K562 (cell line): ENCODE data around the gene CSRP2. TPM values are rescaled to one million over a fixed set of nuclear protein-coding genes. Genes with fewer than 3 reads are reported as not detected.

Source experiments
- ATAC-seq: fragments of 200-7000 bp; cut with Tn5 transposase; 3 replicates; pipeline ENCODE4 v1.9.1; 2020; ENCODE audit warnings: moderate library complexity
- BruUV-seq: library from RNA; stranded (reverse); fragments of 400-500 nt; replicated peaks from 2 replicates; lab custom pipeline; 2021; lab: Mats Ljungman, UMichigan
- CTCF ChIA-PET: fragments of 300-600 bp; formaldehyde crosslinking; extraction: SDS; loops from one replicate; lab custom pipeline; 2021; ENCODE audit warnings: low intra/inter-chr PET ratio; lab: Yijun Ruan, JAX
- POLR2A ChIA-PET: fragments of 300-600, 350-650 bp; sonication (Branson Sonifier 250); formaldehyde crosslinking; extraction: SDS; loops from one replicate; lab custom pipeline; 2021; ENCODE audit warnings: antibody characterized with exemption, inconsistent platforms; lab: Yijun Ruan, JAX
- DNase-seq, 4 experiments: peaks; one replicate each; pipeline versions ENCODE4 v3.0.0 to v3.0.0-alpha.2; 2011 to 2018; ENCODE audit warnings: low spot score in 3 of 4, mixed read lengths in 3 of 4; ENCODE audit errors: extremely low read depth in 1 of 4
- FAIRE-seq: peaks from 2 replicates; lab custom pipeline; 2011; peaks lifted over from hg19 to GRCh38; lab: Jason Lieb, UNC
- H2AFZ ChIP-seq: 2 replicates; pipeline ENCODE4 v1.6.0; 2011; ENCODE audit warnings: low read depth, low read length, control low read depth, inconsistent platforms
- H3K27ac ChIP-seq: fragments of 200-600 bp; 3 replicates; pipeline ENCODE4 v1.8.0; 2011; ENCODE audit warnings: low read depth, mild to moderate bottlenecking, control low read depth, inconsistent platforms, low read length, moderate library complexity, mixed read lengths; ENCODE audit errors: extremely low read depth
- H3K27me3 ChIP-seq, 2 experiments: fragments of 300-600 bp in 1 of 2; 2 replicates in 1 of 2; 3 replicates in 1 of 2; pipeline versions ENCODE4 v1.6.0 to v1.8.0; 2011; ENCODE audit warnings: inconsistent platforms in 2 of 2, low read length in 2 of 2, mild to moderate bottlenecking in 1 of 2, mixed read lengths in 1 of 2, moderate library complexity in 1 of 2; ENCODE audit not compliant: control insufficient read depth in 2 of 2, insufficient read depth in 2 of 2
- H3K36me3 ChIP-seq: fragments of 300-600 bp; 3 replicates; pipeline ENCODE4 v1.8.0; 2011; ENCODE audit warnings: mild to moderate bottlenecking, low read length, inconsistent platforms; ENCODE audit not compliant: control insufficient read depth, insufficient read depth
- H3K4me1 ChIP-seq, 2 experiments: fragments of 200-600 bp in 1 of 2; replicated peaks in 1 of 2; 2 replicates in 1 of 2; 3 replicates in 1 of 2; pipeline versions ENCODE4 v1.5.1 to v1.8.0; 2011; ENCODE audit warnings: inconsistent platforms in 2 of 2, low read length in 2 of 2, mild to moderate bottlenecking in 1 of 2, mixed read lengths in 1 of 2, moderate library complexity in 1 of 2; ENCODE audit not compliant: control insufficient read depth in 2 of 2, insufficient read depth in 2 of 2
- H3K4me2 ChIP-seq: 2 replicates; pipeline ENCODE4 v1.6.1; 2011; ENCODE audit warnings: low read length, control low read depth, inconsistent platforms, mixed read lengths; ENCODE audit not compliant: insufficient read depth
- H3K4me3 ChIP-seq: fragments of 200-600 bp; sonication (generic), shearing (Covaris generic); 2 replicates; pipeline ENCODE4 v1.5.1; 2016; ENCODE audit warnings: control low read depth, inconsistent platforms
- H3K79me2 ChIP-seq: fragments of 200-600 bp; 3 replicates; pipeline ENCODE4 v1.8.0; 2011; ENCODE audit warnings: low read length, inconsistent platforms; ENCODE audit not compliant: control insufficient read depth, insufficient read depth
- H3K9ac ChIP-seq, 2 experiments: 2 replicates each; pipeline versions ENCODE4 v1.6.0 to v1.6.1; 2011; ENCODE audit warnings: low read depth in 2 of 2, low read length in 2 of 2, control low read depth in 1 of 2, inconsistent platforms in 1 of 2, mild to moderate bottlenecking in 1 of 2, mixed read lengths in 1 of 2; ENCODE audit not compliant: insufficient read depth in 1 of 2
- H3K9me1 ChIP-seq: one replicate; pipeline ENCODE4 v1.6.0; 2011; ENCODE audit warnings: inconsistent platforms, mild to moderate bottlenecking, low read length, moderate library complexity; ENCODE audit not compliant: control insufficient read depth, insufficient read depth
- H3K9me3 ChIP-seq: replicated peaks from 2 replicates; pipeline ENCODE4 v1.5.1; 2011; ENCODE audit warnings: low read depth, low read length, inconsistent platforms; ENCODE audit not compliant: control insufficient read depth, insufficient read depth
- H4K20me1 ChIP-seq: replicated peaks from 2 replicates; pipeline ENCODE4 v1.6.1; 2011; ENCODE audit warnings: low read length, inconsistent platforms, mixed read lengths; ENCODE audit not compliant: control insufficient read depth, insufficient read depth
- CBFA2T2 ChIP-seq: fragments of 450-650 bp; conservative IDR thresholded peaks from 2 replicates; pipeline ENCODE4 v1.6.1; 2017; ENCODE audit warnings: mild to moderate bottlenecking
- ELF4 ChIP-seq: fragments of 450-650 bp; formaldehyde crosslinking; IDR thresholded peaks from 2 replicates; pipeline ENCODE4 v1.4.0; 2022; ENCODE audit warnings: missing genetic modification characterization
- FOXP1 ChIP-seq: sonication (generic); formaldehyde crosslinking; IDR thresholded peaks from 2 replicates; pipeline ENCODE4 v1.8.0; 2022; ENCODE audit warnings: mild to moderate bottlenecking, missing genetic modification reagents
- KHSRP ChIP-seq: fragments of 450-650 bp; IDR thresholded peaks from 2 replicates; pipeline ENCODE4 v1.6.1; 2017
- MNT ChIP-seq, 2 experiments: fragments of 450-650 bp; conservative IDR thresholded peaks; 2 replicates each; pipeline ENCODE4 v1.6.1; 2017; ENCODE audit warnings: mild to moderate bottlenecking in 2 of 2, moderate library complexity in 2 of 2
- MYBL2 ChIP-seq, 2 experiments: fragments of 450-650 bp in 1 of 2; sonication (generic) in 1 of 2; formaldehyde crosslinking in 1 of 2; IDR thresholded peaks; 2 replicates each; pipeline versions ENCODE4 v1.6.1 to v1.8.1; 2017 to 2022; ENCODE audit warnings: borderline replicate concordance in 1 of 2, inconsistent platforms in 1 of 2, low read depth in 1 of 2, mild to moderate bottlenecking in 1 of 2, missing genetic modification reagents in 1 of 2, moderate library complexity in 1 of 2
- NFRKB ChIP-seq: fragments of 450-650 bp; IDR thresholded peaks from 2 replicates; pipeline ENCODE4 v1.6.1; 2016; ENCODE audit warnings: low read depth
- PHF20 ChIP-seq: fragments of 450-650 bp; IDR thresholded peaks from 2 replicates; pipeline ENCODE4 v1.6.1; 2018; ENCODE audit not compliant: partially characterized antibody
- RREB1 ChIP-seq: fragments of 250-450 bp; sonication (Bioruptor Pico); IDR thresholded peaks from 2 replicates; pipeline ENCODE4 v1.4.0; 2020
- SREBF2 ChIP-seq: sonication (generic); formaldehyde crosslinking; IDR thresholded peaks from 2 replicates; pipeline ENCODE4 v1.4.0; 2020; ENCODE audit warnings: mild to moderate bottlenecking, missing genetic modification reagents
- THRA ChIP-seq: fragments of 450-650 bp; IDR thresholded peaks from 2 replicates; pipeline ENCODE4 v1.6.1; 2017; ENCODE audit warnings: mild to moderate bottlenecking, moderate library complexity
- ZNF239 ChIP-seq: fragments of 250-450 bp; sonication (Bioruptor Pico); IDR thresholded peaks from 2 replicates; pipeline ENCODE4 v1.4.0; 2020; ENCODE audit warnings: mild to moderate bottlenecking
- ZNF3 ChIP-seq: fragments of 250-450 bp; sonication (Bioruptor Pico); IDR thresholded peaks from 2 replicates; pipeline ENCODE4 v1.5.0; 2021; ENCODE audit warnings: mild to moderate bottlenecking, moderate library complexity
- ZNF655 ChIP-seq: fragments of 250-450 bp; sonication (Bioruptor Pico); IDR thresholded peaks from 2 replicates; pipeline ENCODE4 v1.5.0; 2021
- WGBS: fragments of 100-300 bp; shearing (Covaris generic); methylation state at CpG from one replicate; pipeline ENCODE4 v1.1.6; 2016; ENCODE audit warnings: low coverage, mixed read lengths; ENCODE audit not compliant: insufficient coverage; ENCODE audit errors: missing lambda C conversion rate; 5-methylcytosine and 5-hydroxymethylcytosine counted together
- in situ Hi-C: fragments of 300-500 bp; cut with MboI; formaldehyde crosslinking; loops from 4 replicates; pipeline ENCODE4 v1.15.0; 2018; ENCODE audit warnings: inconsistent platforms, mixed read lengths
- intact Hi-C: fragments of 100-400 bp; cut with micrococcal nuclease; formaldehyde crosslinking; loops from 2 replicates; pipeline ENCODE4 v1.14.2; 2022
- polyA plus RNA-seq, 8 experiments: library from polyadenylated mRNA; depleted of rRNA in 4 of 8; stranded (reverse) in 5 of 8; unstranded in 3 of 8; fragments of >200 nt; fragmentation: Nextera tagmentation in 2 of 8; fragmentation: Illumina TruSeq in 1 of 8; extraction: Ambion mirVana in 2 of 8; extraction: Trizol in 1 of 8; gene quantifications; 2 replicates each; pipeline versions ENCODE4 v1.2.1 to v1.2.3, GENCODE V29; 2011 to 2014; ENCODE audit warnings: inconsistent platforms in 1 of 8, missing spikeins in 1 of 8
- total RNA-seq, 7 experiments: library from RNA; depleted of rRNA in 6 of 7; stranded (reverse); fragments of >200 nt in 6 of 7; fragmentation: Illumina TruSeq in 2 of 7; extraction: Trizol in 2 of 7; gene quantifications; 2 replicates each; pipeline versions ENCODE4 v1.2.1 to v1.2.3, GENCODE V29; 2011 to 2021; ENCODE audit warnings: low replicate concordance in 1 of 7

CSRP2 gene
- total and polyA plus RNA-seq, 9 of the 15 experiments (the other 6 are each of a cell fraction or from before 2014, with no cell fraction given), result 0.32 to 6.2 (median 2.3) TPM

- ChIA-PET CTCF (no interaction called here), POLR2A (no interaction called here)
- Histone ChIP-seq H3K4me3 (no peak overlapping the region), H3K9me1 (no peaks in the 10 kb centered on the region), H3K4me2 (no peak overlapping the region), H3K4me1 (peaks cover 3 to 14% of the 10 kb centered on the region in 2 experiments; a peak in 4 of 5 replicates), H3K9me3 (no peaks in the 10 kb centered on the region), H3K9ac (no peak overlapping the region), H2AFZ (no peak overlapping the region), H3K79me2 (no peaks in the 10 kb centered on the region), H3K27ac (no peak overlapping the region), H3K36me3 (no peaks in the 10 kb centered on the region), H3K27me3 (no peaks in the 10 kb centered on the region), H4K20me1 (no peaks in the 10 kb centered on the region)
- no peak for FAIRE-seq
- intact Hi-C loops (no loop called here), in situ Hi-C loops (no loop called here)
- 39% methylated on average over 8 of the region's 8 CpGs for WGBS
- BruUV-seq, result no TSS peak
- no peak for ATAC-seq
- DNase-seq, result no peak
- TF ChIP-seq MYBL2 (IDR thresholded peaks at IDR 0.05; ENCODE audit: low read depth), result no peak
- no peak for TF ChIP-seq MYBL2 (CRISPR knock-in tag; IDR thresholded peaks at IDR 0.05; ENCODE audit: borderline replicate concordance)
- TF ChIP-seq ZNF239 (CRISPR knock-in tag), result no peak
- no peak for TF ChIP-seq ZNF655 (CRISPR knock-in tag)
- TF ChIP-seq ELF4 (CRISPR knock-in tag), result no peak
- no peak for TF ChIP-seq FOXP1 (CRISPR knock-in tag)
- TF ChIP-seq SREBF2, result no peak
- no peak for TF ChIP-seq THRA
- no peak for TF ChIP-seq CBFA2T2
- no peak for TF ChIP-seq PHF20
- no peak for TF ChIP-seq MNT (conservative IDR thresholded peaks at IDR 0.05)
- no peak for TF ChIP-seq NFRKB
- TF ChIP-seq RREB1, result no peak
- no peak for TF ChIP-seq KHSRP
- TF ChIP-seq ZNF3, result no peak
These were observed 12.7 kb downstream of the CSRP2 start for GRCh38 chr12:76866151-76866567.
